ENCODE data around the gene SYNDIG1.

Gene SYNDIG1

GRCh38 chr20:24637941-24638340, 168.5 kb downstream of the SYNDIG1 start:
- no peak for DNase-seq (ENCODE audit: low spot score)
- in situ Hi-C loops (cut with MboI; ENCODE audit: low sequenced_read_pairs, unreplicated experiment), result no loop called here
- TF ChIP-seq, protein P1, sequence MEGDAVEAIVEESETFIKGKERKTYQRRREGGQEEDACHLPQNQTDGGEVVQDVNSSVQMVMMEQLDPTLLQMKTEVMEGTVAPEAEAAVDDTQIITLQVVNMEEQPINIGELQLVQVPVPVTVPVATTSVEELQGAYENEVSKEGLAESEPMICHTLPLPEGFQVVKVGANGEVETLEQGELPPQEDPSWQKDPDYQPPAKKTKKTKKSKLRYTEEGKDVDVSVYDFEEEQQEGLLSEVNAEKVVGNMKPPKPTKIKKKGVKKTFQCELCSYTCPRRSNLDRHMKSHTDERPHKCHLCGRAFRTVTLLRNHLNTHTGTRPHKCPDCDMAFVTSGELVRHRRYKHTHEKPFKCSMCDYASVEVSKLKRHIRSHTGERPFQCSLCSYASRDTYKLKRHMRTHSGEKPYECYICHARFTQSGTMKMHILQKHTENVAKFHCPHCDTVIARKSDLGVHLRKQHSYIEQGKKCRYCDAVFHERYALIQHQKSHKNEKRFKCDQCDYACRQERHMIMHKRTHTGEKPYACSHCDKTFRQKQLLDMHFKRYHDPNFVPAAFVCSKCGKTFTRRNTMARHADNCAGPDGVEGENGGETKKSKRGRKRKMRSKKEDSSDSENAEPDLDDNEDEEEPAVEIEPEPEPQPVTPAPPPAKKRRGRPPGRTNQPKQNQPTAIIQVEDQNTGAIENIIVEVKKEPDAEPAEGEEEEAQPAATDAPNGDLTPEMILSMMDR (IDR thresholded peaks at IDR 0.05; ENCODE audit: borderline replicate concordance, control extremely low read depth, extremely low read depth, insufficient read depth, missing control alignments), result no peak

DNA sequence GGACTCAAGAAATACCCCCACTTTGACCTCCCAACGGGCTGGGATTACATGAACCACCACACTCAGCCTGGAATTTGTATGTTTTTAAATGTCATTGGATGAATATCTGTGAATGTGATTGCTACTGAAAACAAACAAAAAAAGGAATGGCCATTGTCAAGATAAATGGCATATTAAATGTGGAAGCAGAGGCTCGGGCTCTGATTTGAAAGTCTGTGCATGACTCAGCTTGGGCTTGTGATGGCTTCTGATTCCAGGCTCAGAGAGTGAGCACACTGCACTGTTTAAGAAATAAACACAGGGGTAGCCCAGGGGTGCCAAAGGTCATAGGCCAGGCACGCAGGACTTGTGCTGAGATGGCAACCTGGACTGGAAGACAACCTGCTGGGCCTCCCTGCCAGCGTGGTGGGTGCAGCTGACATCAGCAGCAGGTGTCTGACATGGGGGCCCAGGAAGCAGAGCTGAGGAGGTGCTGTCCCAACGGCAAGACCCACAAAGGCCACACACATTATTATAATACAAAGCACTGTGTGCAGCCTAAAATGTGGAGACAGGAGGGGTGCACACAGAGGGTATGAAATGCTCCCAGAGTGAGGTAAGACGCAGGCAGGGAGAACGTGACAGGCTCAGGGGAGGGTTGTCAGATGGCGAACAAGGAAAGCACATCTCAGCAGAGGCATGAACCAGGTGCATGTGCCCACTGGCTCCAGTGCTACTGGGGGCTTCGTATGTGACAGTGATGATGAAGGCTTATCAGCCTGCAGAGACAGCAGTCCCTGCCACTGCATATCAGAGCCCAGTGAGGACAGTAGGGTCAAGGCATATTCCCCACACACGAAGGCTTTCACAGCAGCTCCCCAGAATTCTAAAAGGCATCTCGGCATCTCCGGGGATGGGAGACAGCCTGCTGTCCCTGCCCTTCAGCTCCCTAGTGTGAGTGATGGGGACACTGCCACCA, 169.4 kb downstream of the SYNDIG1 start:
- in situ Hi-C loops (cut with MboI; ENCODE audit: low sequenced_read_pairs, unreplicated experiment), result no loop called here
- DNase-seq (ENCODE audit: low spot score), result no peak
- TF ChIP-seq, protein P1 (IDR thresholded peaks at IDR 0.05; ENCODE audit: borderline replicate concordance, control extremely low read depth, extremely low read depth, insufficient read depth, missing control alignments), result no peak

- TF ChIP-seq, protein P1 (IDR thresholded peaks at IDR 0.05; ENCODE audit: borderline replicate concordance, control extremely low read depth, extremely low read depth, insufficient read depth, missing control alignments), result no peak
- DNase-seq (ENCODE audit: low spot score), result no peak
- in situ Hi-C loops (cut with MboI; ENCODE audit: low sequenced_read_pairs, unreplicated experiment), result no loop called here
Measured at GRCh38 chr20:24640276-24640675, 170.8 kb downstream of the SYNDIG1 start.

DNA sequence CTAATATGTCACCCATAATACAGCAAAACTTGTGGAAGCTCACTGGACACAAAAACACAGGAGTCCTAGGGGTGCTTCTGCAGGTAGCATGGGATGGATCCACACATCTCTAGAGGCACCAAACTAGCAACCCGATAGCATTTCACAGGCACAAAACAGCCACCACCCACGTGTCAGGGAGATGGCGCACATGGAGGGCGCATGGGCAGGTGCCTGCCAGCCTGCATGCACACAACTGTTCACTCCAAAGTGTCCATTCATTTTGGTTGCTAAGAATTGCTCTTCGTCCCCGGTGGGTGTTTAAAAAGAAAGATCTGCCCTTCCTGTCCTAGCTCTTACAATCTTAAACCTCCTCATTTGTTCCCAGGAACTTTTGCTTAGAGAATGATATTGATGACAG, 171.3 kb downstream of the SYNDIG1 start:
- in situ Hi-C loops (cut with MboI; ENCODE audit: low sequenced_read_pairs, unreplicated experiment), result no loop called here
- no peak for DNase-seq (ENCODE audit: low spot score)
- TF ChIP-seq, protein P1 (IDR thresholded peaks at IDR 0.05; ENCODE audit: borderline replicate concordance, control extremely low read depth, extremely low read depth, insufficient read depth, missing control alignments), result no peak

GRCh38 chr20:24643731-24644626, 174.6 kb downstream of the SYNDIG1 start:
- no peak for DNase-seq (ENCODE audit: low spot score)
- in situ Hi-C loops (cut with MboI; ENCODE audit: low sequenced_read_pairs, unreplicated experiment), result no loop called here
- TF ChIP-seq, protein P1 (IDR thresholded peaks at IDR 0.05; ENCODE audit: borderline replicate concordance, control extremely low read depth, extremely low read depth, insufficient read depth, missing control alignments), result no peak

- TF ChIP-seq, protein P1 (IDR thresholded peaks at IDR 0.05; ENCODE audit: borderline replicate concordance, control extremely low read depth, extremely low read depth, insufficient read depth, missing control alignments), result no peak
- no peak for DNase-seq (ENCODE audit: low spot score)
- in situ Hi-C loops (cut with MboI; ENCODE audit: low sequenced_read_pairs, unreplicated experiment), result no loop called here
Measured at GRCh38 chr20:24646321-24646720, 176.9 kb downstream of the SYNDIG1 start.

Data from GM13976 (cell line).